Right lung (tissue), 5 donors: ENCODE measurements around the gene COL4A2. TPM values are rescaled to one million over a fixed set of nuclear protein-coding genes. Genes with fewer than 3 reads are reported as not detected.

Source experiments
- DNase-seq, 2 donors: peaks; one replicate each; pipeline ENCODE4 v3.0.0-alpha.2; 2013
- polyA plus RNA-seq, 5 donors: library from polyadenylated mRNA; unstranded; fragments of 120-200 nt; gene quantifications; one replicate each; pipeline versions ENCODE4 v1.2.1 to v1.2.3, GENCODE V29; 2013; ENCODE audit warnings: inconsistent platforms in 1 of 5, low replicate concordance in 1 of 5; ENCODE audit not compliant: insufficient read length in 5 of 5, insufficient read depth in 1 of 5

Gene COL4A2
- polyA plus RNA-seq, 5 donors: 251 to 483 (median 304) TPM

DNA sequence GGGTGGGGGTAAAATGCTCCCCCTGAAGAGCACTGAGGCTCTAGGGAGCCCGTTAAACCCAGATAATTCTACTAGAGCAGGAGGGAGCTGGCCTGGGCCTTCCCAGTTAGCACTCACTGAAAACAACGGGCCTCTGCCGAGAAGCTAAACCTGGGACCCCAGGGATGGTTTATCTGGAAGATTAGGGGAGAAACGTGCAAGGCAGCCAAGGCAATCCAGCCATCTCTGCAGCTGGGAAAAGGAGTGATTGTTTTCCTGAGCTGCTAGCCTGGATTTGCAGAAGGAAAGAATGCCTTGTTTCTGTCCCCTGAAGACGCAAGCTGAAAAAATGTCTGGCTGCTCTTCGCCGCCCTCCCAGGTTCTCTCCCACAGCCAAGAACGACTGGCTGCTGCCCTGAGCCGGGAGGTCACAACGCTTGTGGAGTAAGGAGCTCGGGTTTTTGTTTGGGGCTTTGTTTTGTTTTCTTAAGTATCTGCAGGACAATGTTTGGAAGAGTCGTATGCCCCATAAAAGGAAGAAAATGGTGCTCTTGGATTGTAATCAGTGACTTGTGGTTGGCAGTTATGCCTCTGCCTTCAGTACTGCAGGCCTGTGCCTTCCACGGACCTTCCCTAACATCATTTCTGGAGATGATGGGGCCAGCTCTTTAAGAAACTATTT lies 31.5 kb downstream of the COL4A2 start:
- DNase-seq: no peak

DNA sequence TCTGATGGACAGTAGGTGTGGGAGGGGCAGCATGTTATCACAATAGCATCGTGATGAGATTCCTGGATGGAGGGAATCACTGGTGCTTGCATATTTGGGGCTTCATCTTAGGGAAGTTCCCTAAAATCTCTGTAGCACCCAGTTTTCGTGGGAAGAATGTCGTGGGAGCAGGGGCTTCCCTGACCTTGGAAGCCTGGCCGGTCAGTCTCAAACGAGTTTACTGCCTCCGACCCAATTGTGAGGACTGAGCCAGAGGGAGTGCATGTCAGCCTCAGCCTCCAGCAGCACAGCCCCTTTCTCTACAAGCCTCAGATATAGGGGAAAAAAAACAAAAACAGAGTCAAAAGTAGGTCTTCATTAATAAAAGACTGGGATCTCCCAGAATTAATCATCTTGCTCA lies 32.2 kb downstream of the COL4A2 start:
- DNase-seq: no peak

DNA sequence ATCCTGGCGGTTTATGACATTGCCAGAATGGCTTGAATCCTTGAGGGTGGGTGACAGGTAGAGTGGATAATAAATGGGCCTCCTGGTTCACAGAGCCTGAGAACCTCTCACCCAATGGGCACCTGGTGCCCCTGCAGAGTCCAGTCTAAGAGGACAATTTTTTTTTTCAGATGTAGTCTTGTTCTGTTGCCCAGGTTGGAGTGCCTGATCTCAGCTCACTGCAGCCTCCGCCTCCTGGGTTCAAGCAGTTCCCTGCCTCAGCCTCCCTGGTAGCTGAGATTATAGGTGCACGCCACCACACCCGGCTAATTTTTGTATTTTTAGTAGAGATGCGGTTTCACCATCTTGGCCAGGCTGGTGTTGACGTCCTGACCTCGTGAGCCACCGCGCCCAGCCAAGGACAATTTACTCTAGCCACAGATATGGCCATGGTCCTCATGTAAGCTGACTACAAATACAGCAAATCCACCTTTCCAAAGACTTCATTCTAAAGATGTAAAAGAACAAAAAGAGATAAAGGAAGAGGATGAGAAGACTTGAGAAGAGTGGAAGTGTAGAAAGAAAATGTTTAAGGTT lies 33.0 kb downstream of the COL4A2 start:
- no peak for DNase-seq

DNA sequence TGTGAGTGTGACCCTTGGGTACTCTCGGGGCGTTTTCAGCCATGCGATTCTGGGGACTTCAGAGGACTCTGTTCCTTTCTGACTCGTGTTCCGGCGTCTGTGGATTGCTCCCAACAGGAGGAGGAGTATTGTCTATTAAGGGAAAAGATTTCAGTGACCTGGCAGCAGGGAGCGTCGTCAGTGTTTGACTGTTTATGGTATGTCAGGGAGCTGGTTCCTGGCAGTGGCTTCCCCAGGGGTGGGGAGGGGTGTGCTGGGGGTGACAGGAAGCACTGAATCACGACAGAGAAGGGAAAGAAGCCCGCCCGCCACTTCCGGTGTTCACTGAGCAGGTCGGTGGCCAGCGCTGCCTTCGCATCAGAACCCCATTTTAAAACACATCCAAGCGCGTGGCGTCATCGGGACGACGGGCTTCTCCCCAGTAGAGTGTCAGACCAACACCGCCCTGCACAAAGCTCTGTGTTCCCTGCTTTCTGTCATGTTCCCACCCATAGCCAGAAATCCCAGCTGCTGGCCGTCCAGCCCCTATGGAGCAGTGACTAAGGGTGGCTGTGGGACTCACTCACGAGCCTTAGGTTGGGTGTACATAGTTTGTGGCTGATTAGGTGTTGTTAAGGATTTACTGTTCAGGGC lies 33.8 kb downstream of the COL4A2 start:
- peak; percentile 72 for DNase-seq

DNA sequence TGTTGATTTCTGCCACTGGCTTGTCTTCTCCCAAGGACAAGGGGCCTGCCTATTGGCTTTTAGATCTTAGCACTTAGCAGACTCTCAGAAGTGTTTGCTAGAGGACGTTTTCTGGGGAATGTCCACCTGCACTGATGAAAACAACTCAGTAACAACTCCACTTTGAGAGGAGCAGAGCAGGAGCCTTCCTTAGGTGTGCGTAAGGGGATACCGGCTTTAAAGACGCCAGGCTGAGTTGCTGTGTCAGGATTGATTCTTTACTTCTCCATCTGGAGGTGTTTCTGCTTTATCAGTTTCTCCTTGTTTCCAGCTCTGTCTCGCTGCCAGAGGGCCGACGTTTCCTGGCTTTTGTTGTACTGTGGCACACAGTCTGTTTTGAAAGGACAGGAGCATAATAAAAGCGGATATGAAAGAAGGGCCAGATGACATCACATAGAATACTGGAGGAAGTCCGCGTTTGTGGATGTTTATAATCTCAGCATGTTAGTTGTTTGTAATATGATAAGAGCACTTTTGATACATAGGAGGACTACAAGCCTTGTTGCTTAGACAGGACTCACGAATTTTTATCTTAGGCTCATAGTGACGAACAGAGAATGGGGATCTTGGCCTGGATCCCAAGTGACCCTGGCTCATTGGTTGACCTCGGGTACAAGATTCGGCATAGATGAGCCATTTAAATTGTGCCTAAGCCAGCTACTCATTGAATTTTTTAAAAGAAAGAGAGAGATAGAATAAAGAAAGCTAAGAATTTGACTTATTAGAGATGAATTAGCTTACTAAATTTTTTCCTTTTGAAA lies 34.6 kb downstream of the COL4A2 start:
- DNase-seq: peak in 1 of 2 donors; percentile 61

DNA sequence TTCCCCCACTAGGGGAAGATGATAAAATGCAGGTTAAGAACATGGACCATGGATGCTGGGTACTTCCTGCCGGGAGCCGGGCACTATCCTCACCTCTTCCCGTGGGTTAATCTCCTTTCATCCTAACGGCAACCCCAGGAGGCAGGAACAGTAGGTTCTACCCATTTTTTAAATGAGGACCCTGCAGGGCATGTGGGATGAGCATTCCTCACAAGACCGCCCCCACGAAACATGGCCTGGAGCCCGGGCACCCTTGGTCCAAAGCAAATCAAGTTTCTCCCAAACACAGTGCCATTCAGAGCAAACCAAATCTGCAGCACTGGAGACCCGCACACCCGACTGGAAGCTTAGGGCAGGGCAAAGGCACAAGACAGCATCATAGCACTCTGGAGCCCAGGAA lies 35.4 kb downstream of the COL4A2 start:
- DNase-seq: no peak

DNA sequence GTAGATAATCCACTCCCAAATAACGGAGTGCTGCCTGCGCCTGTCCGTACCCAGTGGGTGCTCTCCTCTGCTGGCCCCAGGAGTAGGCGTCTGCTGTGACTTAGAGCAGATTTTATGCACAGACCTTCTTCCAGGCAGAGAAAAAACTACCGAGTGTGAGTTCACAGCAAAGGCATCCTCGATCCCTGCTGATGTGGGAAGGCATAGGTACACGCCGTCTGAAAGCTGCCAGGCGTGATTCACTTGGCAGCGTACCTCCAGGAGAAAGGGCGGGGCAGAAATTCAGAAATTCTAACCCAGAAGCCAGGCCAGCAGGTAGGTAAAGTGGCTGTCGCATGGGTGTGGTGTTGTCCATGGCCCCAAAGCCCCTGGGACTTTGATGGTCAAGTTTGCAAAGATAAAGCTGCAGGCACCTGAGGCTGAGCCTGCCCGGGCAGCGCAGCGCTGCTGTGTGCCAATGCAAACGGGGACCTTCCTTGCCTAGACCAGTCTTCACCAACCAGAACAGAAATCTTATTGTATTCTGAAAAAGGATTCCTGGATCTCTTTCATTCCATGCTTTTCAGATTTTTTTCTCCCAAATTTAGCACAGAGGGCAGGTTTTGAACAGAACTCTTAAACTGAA lies 36.3 kb downstream of the COL4A2 start:
- DNase-seq: no peak

DNA sequence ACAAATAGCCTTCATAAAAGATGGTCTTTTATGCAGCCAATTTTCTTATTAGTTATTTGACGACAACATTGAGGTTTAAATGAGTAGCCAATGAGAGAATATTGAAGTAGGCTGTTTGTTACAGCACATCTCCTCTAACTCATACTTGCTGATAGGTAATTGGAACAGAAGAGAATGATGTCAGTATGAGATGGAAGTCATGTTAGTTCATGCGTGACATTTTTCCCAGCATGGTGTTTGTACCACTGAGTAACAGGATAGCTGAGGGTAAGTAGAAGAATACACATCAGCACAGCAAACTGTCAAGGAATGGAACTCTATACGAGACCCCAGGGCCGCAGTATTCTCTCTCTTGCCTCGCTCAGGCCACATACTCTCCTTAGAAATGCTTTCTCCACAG lies 37.2 kb downstream of the COL4A2 start:
- DNase-seq: no peak

DNA sequence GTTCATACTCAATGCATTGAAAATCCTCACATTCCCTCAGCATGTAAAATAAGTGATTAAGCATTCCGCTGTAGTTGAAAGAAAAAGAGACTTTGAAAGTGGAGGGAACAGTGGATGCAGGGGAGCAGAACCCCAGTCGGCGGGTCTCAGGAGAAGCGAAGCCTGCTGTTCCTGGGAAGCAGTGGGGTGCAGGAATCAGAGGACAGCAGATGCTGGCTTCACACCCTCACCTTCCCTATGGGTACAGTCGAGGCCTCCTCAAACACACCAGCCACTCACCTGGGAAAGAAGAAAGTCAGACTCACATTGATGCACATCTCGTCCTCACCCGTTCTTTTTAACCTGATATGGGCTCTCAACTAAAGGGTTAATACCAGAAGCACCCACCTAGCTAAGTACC lies 38.2 kb downstream of the COL4A2 start:
- no peak for DNase-seq

DNA sequence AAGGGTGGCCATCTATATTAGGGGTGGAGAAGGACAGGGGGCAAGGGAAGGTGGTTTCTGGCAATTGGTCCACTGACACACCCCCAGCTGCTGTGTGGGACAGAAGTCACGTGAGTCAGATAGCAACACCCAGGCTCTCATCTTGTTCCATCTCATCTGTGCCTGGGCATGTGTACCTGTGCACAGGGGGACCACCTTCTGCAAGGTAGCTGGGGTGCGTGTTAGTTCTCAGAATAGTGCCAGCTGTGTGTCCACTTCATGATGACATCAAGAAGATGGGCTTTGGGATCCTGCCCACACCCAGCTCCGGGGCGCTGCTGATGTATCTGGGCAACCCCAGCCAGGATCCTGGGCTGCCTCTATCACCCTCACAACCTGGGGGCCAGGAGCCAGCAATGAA lies 38.6 kb downstream of the COL4A2 start:
- DNase-seq: no peak

DNA sequence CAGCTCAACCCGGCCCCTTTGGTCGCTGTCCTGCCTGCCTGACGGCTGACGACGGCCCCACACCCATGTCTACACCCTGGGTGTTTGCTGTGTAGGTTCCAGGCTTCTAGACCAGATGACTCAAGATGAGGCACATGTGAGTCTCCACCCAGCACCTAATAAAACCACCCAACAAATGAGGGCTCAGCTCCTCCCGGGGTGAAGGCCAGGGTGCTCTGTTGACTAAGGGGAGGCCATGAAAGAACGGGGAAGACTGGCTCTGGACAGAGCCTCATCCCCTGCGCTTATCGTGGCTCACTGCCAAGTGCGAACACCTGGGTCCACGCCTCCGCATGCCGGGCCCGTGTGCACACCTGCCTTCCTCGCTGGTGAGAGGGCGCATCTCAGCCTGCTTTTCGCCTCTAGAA lies 39.6 kb downstream of the COL4A2 start:
- no peak for DNase-seq

DNA sequence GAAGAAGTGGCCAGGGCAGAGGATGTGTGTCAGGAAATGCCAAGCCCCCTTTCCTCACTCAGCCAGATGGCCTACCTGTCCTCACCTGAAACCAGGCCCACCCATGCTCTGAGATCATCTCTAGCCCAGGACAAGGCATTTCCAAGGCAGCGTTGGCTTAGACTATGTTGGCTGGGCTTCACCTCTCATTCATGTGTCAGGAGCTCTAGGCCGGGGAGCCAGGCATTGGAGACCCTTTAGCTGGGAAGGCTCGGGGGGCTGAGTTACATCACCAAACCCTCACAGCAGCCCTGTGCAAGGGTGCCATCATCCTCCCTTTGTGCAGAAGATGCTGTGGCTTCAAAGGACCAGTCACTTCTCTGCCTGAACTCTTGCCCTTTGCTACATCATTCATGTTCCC lies 40.0 kb downstream of the COL4A2 start:
- no peak for DNase-seq

DNA sequence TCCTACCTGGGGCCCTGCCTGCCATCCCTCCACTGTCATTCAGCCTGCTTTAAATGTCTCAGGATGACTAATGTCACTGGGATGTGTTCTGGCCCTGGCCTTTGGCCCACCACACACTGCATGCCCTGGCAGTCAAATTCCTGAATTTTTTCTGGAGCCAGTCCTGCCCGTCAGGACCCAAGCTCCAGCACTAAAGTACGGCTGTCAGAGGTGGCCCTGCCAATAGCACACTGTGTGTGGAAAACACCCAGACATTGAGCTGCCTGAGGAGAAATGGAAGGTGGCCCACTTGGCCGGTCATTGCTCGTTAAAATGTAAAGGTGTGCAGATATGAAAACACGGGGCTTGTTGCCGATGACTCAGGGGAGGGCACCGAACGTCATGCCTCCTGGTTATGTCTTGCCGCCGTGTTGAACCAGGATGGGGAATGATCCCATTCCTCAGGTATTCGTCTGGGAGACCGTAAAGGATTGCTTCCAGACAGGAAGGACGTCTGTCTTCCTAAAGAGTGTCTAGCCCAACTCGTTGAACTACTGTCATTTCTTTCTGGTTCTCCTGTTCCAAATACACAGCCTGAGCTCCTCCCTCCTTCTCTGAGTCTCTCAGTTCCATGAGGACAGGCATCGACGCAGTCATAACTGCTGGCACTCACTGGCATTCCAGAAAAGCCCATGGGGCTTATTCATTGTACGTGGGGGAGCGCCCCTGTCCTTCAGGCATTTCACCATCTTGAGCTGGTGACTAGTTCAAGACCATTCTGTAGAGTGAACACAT lies 40.6 kb downstream of the COL4A2 start:
- no peak for DNase-seq

DNA sequence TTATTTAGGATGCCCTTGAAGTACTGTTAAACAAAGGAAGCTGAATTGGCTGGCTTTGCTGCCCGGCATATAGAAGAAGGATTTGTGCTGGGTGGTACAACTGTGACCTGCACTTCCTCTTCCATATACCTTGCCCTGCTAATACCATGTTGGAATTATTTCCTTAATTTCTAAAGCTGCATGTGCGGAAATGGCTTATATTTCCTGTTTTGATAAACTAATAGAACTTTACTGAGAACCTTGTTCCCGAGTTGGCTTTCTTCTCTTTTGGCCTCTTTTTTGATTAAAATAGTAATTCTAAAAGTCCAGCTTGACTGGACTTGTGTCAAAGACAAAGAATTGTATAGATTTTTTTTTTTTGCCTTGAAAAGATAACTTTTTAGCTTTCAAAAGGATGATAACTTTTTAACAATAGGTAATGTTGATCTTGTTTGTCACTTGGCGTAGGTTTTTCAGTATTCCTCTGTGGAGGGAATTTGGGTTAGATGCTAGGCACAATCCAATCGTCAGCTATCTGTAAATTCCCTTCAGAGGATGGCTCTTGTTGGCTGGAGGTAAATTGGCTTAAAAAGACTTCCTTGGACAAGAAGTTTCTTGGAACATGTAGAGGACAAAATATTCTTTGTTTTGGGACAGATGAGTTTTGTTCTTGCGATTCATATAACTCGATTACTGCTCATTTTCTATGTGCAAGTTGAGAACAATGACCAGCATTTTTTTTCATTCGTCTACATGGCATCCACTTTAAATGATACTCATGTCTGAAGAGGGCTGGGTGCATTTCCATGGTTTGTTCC lies 41.4 kb downstream of the COL4A2 start:
- no peak for DNase-seq

DNA sequence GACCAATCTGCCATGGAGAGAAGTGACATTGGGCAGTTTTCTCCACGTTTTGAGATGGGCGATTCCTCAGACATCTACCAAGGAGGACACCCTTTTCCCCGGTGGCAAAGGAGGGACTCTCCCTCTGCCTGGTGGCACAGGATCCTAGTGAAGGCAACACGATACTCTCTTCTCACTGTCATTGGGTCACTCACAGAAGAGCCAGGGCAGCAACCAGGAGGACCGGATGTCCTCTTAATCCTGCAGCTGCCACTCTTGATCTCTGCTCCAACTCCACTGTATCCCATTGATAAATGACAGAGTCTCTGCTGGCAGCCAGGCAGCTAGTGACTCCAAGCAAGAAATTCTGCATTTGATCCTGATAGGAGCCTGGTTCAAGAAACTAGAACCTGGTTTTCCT lies 42.2 kb downstream of the COL4A2 start:
- DNase-seq: no peak

DNA sequence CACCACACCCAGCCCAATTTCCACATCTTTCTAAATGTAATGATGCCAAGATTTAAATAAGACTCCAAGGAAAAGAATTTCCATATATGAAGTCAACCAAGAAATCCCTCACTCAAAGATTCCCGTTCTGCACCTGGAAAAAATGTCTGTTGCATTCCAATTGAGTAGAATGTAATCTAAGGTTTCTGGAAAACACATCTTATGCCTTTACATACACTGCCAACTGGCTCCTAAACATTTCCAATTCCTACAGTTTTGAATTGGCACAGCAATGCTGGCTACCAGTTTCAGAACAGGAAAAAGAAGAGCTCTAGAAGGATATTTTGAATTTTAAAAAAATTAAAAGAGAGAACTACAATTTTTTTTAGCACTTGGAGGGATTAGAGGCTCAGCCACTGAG lies 43.0 kb downstream of the COL4A2 start:
- DNase-seq: no peak

DNA sequence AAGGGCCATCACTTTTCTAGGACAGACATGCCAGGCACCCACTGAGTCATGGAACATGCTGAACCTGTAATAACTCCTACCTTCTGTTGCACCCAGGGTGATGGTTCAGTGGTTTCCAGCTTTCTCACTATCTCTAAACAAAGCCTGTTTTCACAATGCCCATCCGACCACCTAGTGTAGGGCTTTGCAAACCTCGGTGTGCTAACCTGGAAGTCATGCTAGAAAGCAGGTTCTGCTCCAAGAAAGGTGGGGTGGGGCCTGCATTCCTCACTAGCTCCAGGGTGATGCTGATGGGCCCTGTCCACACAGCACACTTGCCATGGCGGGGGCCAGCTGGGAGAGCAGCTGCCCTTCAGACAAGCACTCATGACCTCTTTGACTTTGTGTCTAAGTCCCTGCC lies 43.4 kb downstream of the COL4A2 start:
- no peak for DNase-seq

DNA sequence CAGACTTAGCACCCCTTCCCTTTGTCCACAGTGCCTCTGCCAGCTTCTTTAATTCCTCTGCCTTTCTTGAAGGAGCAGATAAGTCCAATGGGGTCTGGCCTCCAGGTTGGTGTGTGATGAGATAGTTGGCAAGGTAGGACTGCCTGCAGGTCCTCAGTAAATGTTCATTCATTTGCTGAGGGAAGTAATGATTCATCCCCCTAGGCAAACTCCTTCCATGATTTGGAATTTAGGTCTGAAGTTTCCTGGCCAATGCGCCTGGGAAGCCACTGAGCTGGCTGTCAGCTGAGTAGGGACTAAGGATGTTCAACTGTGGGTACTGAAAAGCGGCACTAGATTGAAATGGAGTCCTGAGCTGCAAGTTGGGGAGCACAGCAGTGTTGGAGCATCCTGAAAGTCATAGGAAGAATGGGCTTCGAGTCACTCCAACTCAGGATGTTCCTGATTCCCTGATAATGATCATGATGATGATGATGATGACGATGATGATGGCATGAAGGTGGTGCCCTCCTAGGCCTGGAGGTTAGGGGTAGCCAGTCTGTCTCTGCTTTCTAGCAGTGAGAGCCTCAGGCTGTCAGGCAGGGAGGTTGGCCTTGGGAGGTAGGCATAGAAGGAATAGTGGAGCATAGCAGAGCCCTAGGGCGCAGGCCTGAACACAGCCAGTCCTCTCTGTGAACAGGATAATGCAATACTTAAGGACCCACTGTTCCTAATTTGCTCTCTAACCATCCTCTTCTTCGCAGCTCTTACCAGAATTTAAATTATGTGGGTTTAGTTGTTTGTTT lies 44.7 kb downstream of the COL4A2 start:
- no peak for DNase-seq

DNA sequence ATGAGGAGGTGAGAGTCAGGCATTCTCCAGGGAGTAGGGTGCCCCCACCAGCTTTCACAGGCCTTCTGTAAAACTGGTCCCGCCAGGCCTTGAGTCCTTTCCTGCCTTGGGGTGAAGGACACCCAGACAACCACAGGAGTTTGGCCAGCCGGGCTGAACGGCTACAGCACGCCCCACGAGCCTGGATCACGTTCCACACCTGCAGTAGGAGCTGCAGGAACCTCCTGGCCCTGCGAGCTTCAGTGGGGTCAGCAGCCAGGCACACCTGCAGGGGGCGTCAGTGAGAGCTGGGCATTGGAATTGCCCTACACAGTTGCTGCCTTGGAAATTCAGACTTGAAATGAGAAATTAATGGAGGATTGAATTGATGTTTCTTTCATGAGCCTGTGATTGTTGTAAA lies 45.7 kb downstream of the COL4A2 start:
- no peak for DNase-seq
